ENCODE results near the gene TMEM266. TPM values are rescaled to one million over a fixed set of nuclear protein-coding genes. Genes with fewer than 3 reads are reported as not detected.

Gene TMEM266
- polyA plus RNA-seq, 1 experiment: not detected

- no peak overlapping the region for H3K27ac ChIP-seq (ENCODE audit: low read depth, low read length)
- CTCF ChIA-PET: interaction anchor here (0.8 to 1.9 kb wide), 2 partner anchors 7 to 12 kb away, joined by 3 to 9 read pairs; no protein-coding TSS in a partner anchor
- no peak overlapping the region for H3K4me3 ChIP-seq (ENCODE audit: low read depth, low read length)
- no peaks in the 10 kb centered on the region for H3K27me3 ChIP-seq (ENCODE audit: control insufficient read depth, insufficient read depth, low read length)
- H3K9me3 ChIP-seq (ENCODE audit: control insufficient read depth, insufficient read depth, low read length): no peaks in the 10 kb centered on the region; the same call in 1 of the 2 replicates
- POLR2A ChIA-PET: no interaction called here
- DNase-seq (ENCODE audit: low read depth, low spot score): no peak
- no peak for TF ChIP-seq CTCF (IDR thresholded peaks at IDR 0.05; ENCODE audit: low read depth, low read length)
These were observed 138.1 kb downstream of the TMEM266 start for GRCh38 chr15:76197703-76198455.

GRCh38 chr15:76198456-76199105, 138.8 kb downstream of the TMEM266 start:
- TF ChIP-seq CTCF (IDR thresholded peaks at IDR 0.05; ENCODE audit: low read depth, low read length): no peak
- no peak overlapping the region for H3K27ac ChIP-seq (ENCODE audit: low read depth, low read length)
- POLR2A ChIA-PET: interaction anchor here (0.9 kb wide), 1 partner anchor 40 kb away, joined by 3 read pairs; no protein-coding TSS in a partner anchor
- H3K27me3 ChIP-seq (ENCODE audit: control insufficient read depth, insufficient read depth, low read length): no peaks in the 10 kb centered on the region
- no peak for DNase-seq (ENCODE audit: low read depth, low spot score)
- no peak overlapping the region for H3K4me3 ChIP-seq (ENCODE audit: low read depth, low read length)
- H3K9me3 ChIP-seq (ENCODE audit: control insufficient read depth, insufficient read depth, low read length): no peaks in the 10 kb centered on the region; the same call in 1 of the 2 replicates
- CTCF ChIA-PET: interaction anchor here (1.9 kb wide), 1 partner anchor 8 kb away, joined by 9 read pairs; no protein-coding TSS in a partner anchor

GRCh38 chr15:76199106-76200082, 139.6 kb downstream of the TMEM266 start:
- peak; percentile 33 for DNase-seq (ENCODE audit: low read depth, low spot score)
- H3K9me3 ChIP-seq (ENCODE audit: control insufficient read depth, insufficient read depth, low read length): no peaks in the 10 kb centered on the region; the same call in 1 of the 2 replicates
- ChIA-PET CTCF (interaction anchor here (0.8 to 1.9 kb wide), 2 partner anchors 9 to 130 kb away, joined by 3 to 9 read pairs; no protein-coding TSS in a partner anchor), POLR2A (interaction anchor here (0.6 to 0.9 kb wide), 2 partner anchors 39 to 135 kb away, joined by 3 read pairs; no protein-coding TSS in a partner anchor)
- peak overlapping the region; percentile 52 for H3K27ac ChIP-seq (ENCODE audit: low read depth, low read length)
- no peak overlapping the region for H3K4me3 ChIP-seq (ENCODE audit: low read depth, low read length)
- no peaks in the 10 kb centered on the region for H3K27me3 ChIP-seq (ENCODE audit: control insufficient read depth, insufficient read depth, low read length)
- TF ChIP-seq CTCF (IDR thresholded peaks at IDR 0.05; ENCODE audit: low read depth, low read length): no peak

- Histone ChIP-seq H3K27me3 (ENCODE audit: control insufficient read depth, insufficient read depth, low read length) (no peaks in the 10 kb centered on the region), H3K27ac (ENCODE audit: low read depth, low read length) (no peak overlapping the region), H3K9me3 (ENCODE audit: control insufficient read depth, insufficient read depth, low read length) (no peaks in the 10 kb centered on the region; the same call in 1 of the 2 replicates), H3K4me3 (ENCODE audit: low read depth, low read length) (no peak overlapping the region)
- no peak for DNase-seq (ENCODE audit: low read depth, low spot score)
- TF ChIP-seq CTCF (IDR thresholded peaks at IDR 0.05; ENCODE audit: low read depth, low read length): no peak
- ChIA-PET CTCF (interaction anchor here (0.8 to 1.9 kb wide), 2 partner anchors 9 to 129 kb away, joined by 3 to 9 read pairs; no protein-coding TSS in a partner anchor), POLR2A (interaction anchor here (0.6 kb wide), 1 partner anchor 134 kb away, joined by 3 read pairs; no protein-coding TSS in a partner anchor)
These were observed 140.3 kb downstream of the TMEM266 start for GRCh38 chr15:76200083-76200465.
